Endothelial cell of umbilical vein (primary cell): ENCODE measurements around the gene C16orf89.
"Not testable (repeated sequence)": the region's sequence is repeated elsewhere in the genome, so short reads cannot be mapped to it uniquely, and the experiment has no call there.

Source experiments
- EZH2 ChIP-seq: IDR thresholded peaks from 2 replicates; pipeline ENCODE4 v1.6.1; 2012; ENCODE audit warnings: borderline replicate concordance, low read depth, mild to moderate bottlenecking, moderate library complexity, low read length, inconsistent platforms; ENCODE audit not compliant: severe bottlenecking
- GATA2 ChIP-seq: IDR thresholded peaks from 2 replicates; pipeline ENCODE4 v1.7.0; 2011; ENCODE audit warnings: low read depth, mild to moderate bottlenecking, moderate library complexity, mixed read lengths, low read length; ENCODE audit not compliant: insufficient read length, insufficient read depth
- MAX ChIP-seq: IDR thresholded peaks from 2 replicates; pipeline ENCODE4 v1.6.1; 2011; ENCODE audit not compliant: insufficient read depth, insufficient read length
- POLR2A ChIP-seq: IDR thresholded peaks from 2 replicates; pipeline ENCODE4 v1.6.1; 2012; ENCODE audit warnings: low read depth, mild to moderate bottlenecking, control low read depth, low read length
- POLR2AphosphoS5 ChIP-seq: IDR thresholded peaks from 2 replicates; pipeline ENCODE4 v1.6.1; 2012; ENCODE audit warnings: low read depth, mild to moderate bottlenecking, control low read depth, low read length, moderate library complexity; ENCODE audit not compliant: insufficient read depth
- TF ChIP-seq, protein P1 (sequence below), 2 donors: IDR thresholded peaks; 1 replicate in 1 of 2; 2 replicates in 1 of 2; pipeline ENCODE4 v1.5.1; 2011; ENCODE audit warnings: low read length in 2 of 2, mild to moderate bottlenecking in 2 of 2, moderate library complexity in 2 of 2, control low read depth in 1 of 2, inconsistent platforms in 1 of 2, low read depth in 1 of 2; ENCODE audit not compliant: insufficient read depth in 1 of 2; ENCODE audit errors: extremely low read depth in 1 of 2

GRCh38 chr16:5098221-5099159 lies 32.7 kb upstream of the C16orf89 start:
- TF ChIP-seq, protein P1, sequence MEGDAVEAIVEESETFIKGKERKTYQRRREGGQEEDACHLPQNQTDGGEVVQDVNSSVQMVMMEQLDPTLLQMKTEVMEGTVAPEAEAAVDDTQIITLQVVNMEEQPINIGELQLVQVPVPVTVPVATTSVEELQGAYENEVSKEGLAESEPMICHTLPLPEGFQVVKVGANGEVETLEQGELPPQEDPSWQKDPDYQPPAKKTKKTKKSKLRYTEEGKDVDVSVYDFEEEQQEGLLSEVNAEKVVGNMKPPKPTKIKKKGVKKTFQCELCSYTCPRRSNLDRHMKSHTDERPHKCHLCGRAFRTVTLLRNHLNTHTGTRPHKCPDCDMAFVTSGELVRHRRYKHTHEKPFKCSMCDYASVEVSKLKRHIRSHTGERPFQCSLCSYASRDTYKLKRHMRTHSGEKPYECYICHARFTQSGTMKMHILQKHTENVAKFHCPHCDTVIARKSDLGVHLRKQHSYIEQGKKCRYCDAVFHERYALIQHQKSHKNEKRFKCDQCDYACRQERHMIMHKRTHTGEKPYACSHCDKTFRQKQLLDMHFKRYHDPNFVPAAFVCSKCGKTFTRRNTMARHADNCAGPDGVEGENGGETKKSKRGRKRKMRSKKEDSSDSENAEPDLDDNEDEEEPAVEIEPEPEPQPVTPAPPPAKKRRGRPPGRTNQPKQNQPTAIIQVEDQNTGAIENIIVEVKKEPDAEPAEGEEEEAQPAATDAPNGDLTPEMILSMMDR (IDR thresholded peaks at IDR 0.05; ENCODE audit: extremely low read depth in 1 of 2, insufficient read depth in 1 of 2, low read depth in 1 of 2, low read length in 2 of 2), result not testable (repeated sequence)
- TF ChIP-seq MAX, GATA2, POLR2AphosphoS5, EZH2, POLR2A: not testable (repeated sequence)
